GM13976 (cell line): ENCODE data around the gene SSX2IP.

ENCODE experiments used
- DNase-seq: peaks from one replicate; pipeline ENCODE4 v3.0.0; 2012; ENCODE audit warnings: low spot score
- in situ Hi-C: fragments of 300-500 bp; cut with MboI; formaldehyde crosslinking; loops from one replicate; pipeline ENCODE4 v1.12.0; 2022; ENCODE audit warnings: low sequenced_read_pairs, mixed read lengths, inconsistent platforms; ENCODE audit not compliant: unreplicated experiment
- TF ChIP-seq, protein P1 (sequence below): IDR thresholded peaks from 2 replicates; pipeline ENCODE4 v1.5.1; 2012; ENCODE audit warnings: borderline replicate concordance, mild to moderate bottlenecking; ENCODE audit not compliant: insufficient read depth; ENCODE audit errors: extremely low read depth, missing control alignments, control extremely low read depth

SSX2IP gene

DNA sequence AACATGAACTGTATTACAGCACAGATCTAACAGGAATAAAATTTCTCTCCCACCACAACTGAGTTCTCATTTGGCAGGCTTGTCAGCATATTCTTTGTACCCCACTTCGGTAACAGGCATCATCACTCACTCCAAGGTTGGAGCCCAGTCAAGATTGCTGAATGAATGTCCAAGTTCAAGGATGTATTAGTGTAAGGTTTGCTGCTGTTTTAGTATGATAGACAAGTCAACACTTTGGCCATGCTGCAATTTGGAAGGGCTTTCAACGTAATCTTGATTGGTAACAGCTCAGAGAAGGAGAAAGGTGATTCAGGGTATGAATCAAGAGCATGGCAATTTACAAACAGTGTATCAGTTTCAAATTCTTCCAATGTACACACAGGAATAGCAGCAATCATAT is 6.8 kb downstream of the SSX2IP start:
- TF ChIP-seq, protein P1, sequence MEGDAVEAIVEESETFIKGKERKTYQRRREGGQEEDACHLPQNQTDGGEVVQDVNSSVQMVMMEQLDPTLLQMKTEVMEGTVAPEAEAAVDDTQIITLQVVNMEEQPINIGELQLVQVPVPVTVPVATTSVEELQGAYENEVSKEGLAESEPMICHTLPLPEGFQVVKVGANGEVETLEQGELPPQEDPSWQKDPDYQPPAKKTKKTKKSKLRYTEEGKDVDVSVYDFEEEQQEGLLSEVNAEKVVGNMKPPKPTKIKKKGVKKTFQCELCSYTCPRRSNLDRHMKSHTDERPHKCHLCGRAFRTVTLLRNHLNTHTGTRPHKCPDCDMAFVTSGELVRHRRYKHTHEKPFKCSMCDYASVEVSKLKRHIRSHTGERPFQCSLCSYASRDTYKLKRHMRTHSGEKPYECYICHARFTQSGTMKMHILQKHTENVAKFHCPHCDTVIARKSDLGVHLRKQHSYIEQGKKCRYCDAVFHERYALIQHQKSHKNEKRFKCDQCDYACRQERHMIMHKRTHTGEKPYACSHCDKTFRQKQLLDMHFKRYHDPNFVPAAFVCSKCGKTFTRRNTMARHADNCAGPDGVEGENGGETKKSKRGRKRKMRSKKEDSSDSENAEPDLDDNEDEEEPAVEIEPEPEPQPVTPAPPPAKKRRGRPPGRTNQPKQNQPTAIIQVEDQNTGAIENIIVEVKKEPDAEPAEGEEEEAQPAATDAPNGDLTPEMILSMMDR, result no peak
- in situ Hi-C loops, result no loop called here
- no peak for DNase-seq

DNA sequence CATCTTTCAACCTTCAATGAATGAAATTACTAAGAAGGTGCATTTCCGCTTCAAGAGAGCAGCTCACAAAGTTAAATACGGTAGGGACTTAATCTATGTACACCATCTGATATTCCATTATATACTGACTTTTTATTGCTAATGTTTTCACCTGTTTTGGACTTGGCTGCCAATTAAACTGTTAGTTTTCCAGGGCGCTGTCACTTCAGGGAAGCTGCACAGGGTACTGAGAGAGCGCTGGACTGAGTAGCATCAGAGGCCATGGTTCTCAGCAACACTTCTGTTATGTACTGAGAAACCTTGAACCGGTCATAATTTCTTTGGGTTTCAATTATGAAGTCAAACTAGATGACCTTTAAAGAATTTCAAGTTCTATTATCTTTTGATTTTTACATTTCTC is 8.2 kb downstream of the SSX2IP start:
- in situ Hi-C loops, result no loop called here
- DNase-seq, result no peak
- TF ChIP-seq, protein P1, result no peak

DNA sequence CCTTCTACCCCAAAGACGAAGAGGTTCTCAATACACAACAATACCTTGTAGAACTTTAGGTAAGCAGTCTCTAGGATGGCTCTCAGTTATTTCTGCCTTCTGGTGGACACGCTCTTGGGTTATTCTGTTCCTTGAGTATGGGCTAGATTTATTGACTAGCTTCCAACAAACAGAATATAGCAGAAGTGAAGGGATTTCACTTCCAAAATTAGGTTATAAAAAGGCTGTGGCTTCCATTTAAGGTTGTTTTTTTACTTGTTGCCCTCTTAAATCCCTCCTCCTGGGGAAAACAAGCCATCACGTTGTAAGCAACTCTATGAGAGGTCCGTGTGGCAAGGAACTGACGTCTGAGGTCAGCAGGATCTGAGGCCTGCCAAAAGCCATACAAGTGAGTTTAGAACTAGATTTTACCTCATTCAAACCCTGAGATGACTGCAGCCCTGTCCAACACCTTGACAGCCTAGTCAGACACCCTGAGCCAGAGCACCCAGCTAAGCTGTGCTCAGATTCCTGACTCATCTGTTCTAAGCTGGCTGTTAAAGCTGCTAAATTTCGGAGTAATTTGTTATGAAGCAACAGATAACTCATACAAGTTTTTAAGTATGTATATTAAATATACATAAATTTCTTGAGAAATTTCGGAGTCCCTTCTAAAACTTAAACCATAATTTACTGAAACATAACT is 12.7 kb downstream of the SSX2IP start:
- DNase-seq, result no peak
- TF ChIP-seq, protein P1, result no peak
- in situ Hi-C loops, result no loop called here

DNA sequence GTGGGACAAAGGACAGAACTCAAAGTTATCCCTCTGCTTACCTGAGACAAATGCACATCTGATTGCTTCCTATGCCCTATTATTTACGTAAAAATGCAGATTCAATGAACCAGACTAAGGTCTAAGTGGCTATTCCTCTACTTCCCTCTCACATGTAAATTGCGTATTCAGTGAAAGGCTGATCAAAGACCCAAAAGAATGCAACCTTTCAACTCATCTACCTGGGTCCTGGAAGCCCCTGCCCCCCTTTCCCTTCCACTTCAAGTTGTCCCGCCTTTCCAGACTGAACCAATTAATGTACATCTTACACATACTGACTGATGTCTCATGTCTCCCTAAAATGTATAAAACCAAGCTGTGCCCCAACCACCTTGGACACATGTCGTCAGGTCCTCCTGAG is 14.6 kb downstream of the SSX2IP start:
- TF ChIP-seq, protein P1, result no peak
- no peak for DNase-seq
- in situ Hi-C loops, result no loop called here

DNA sequence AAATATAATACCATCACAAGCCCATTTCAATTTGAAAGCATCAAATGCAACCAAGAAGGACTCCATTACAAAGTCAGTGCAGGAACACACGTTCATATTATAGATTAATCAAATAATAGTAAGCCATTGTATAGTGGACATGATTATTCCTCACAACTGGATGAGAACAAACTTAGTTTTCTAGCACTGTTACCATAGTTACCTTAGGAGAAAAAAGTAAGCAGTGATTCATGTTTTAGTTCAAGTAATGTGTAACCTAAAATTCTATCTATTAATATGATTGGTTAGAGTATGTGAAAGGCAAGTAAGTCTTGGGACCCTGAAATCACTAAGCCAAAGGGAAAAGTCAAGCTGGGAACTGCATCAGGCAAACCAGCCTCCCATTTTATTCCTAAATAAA is 15.2 kb downstream of the SSX2IP start:
- TF ChIP-seq, protein P1, result no peak
- DNase-seq, result no peak
- in situ Hi-C loops, result no loop called here

DNA sequence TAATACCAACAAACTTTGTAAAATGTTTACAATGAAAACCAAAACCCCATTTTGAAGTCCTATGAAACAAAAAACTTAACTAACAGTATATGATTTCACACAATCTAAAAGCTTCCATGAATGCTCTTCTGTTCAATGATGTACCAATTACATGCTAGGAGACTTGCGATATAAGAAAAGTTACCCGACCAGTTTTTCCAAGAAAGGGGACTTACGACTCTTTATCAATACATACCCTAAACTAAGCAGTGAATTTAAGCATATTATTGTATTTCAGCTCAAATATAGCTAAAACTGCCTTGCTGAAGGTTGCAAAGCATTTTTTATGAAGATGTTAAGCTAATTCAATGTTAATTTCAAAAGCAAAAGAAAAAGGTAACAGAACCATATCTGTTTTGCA is 15.6 kb downstream of the SSX2IP start:
- TF ChIP-seq, protein P1, result no peak
- in situ Hi-C loops, result no loop called here
- DNase-seq, result no peak

DNA sequence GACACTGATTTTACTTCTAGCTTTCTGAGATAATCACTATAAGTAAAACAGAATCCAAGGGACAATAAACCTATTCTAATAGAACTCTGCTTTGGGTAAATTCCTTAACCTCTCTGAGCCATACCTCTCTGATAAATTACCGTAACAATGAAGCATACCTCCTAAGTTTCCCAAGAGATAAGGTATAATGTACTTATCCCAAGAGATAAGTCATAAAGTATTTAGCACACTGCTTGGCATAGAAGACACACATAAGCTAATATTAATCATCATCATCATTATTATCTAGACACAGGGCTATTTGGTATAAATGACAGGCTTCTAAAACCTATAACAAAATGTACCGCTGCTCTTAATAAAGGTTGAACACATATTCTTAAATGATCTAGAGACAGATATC is 16.2 kb downstream of the SSX2IP start:
- TF ChIP-seq, protein P1, result no peak
- no peak for DNase-seq
- in situ Hi-C loops, result no loop called here
